Calu3 (cell line): ENCODE data around the gene OLFM1. TPM values are rescaled to one million over a fixed set of nuclear protein-coding genes. Genes with fewer than 3 reads are reported as not detected.

Experiments
- Bru-seq: library from RNA; stranded (reverse); fragments of 400-500 nt; gene quantifications from one replicate; lab custom pipeline; 2021; lab: Mats Ljungman, UMichigan
- BruChase-seq, 2 experiments: library from RNA; stranded (reverse); fragments of 400-500 nt; gene quantifications; one replicate each; lab custom pipeline; 2021; lab: Mats Ljungman, UMichigan
- BruUV-seq: library from RNA; stranded (reverse); fragments of 400-500 nt; replicated peaks from 2 replicates; lab custom pipeline; 2021; lab: Mats Ljungman, UMichigan
- CTCF ChIA-PET: fragments of 300-600 bp; sonication (Branson Sonifier 250); formaldehyde crosslinking; loops from one replicate; lab custom pipeline; 2022; ENCODE audit warnings: antibody characterized with exemption; lab: Charles Lee
- DNase-seq: peaks from one replicate; pipeline ENCODE4 v3.0.0; 2022
- H3K27ac Mint-ChIP-seq: one replicate; pipeline ENCODE4 v1.8.0; 2022; ENCODE audit warnings: mixed read lengths; ENCODE audit not compliant: unreplicated experiment
- H3K27me3 Mint-ChIP-seq: one replicate; pipeline ENCODE4 v1.8.0; 2022; ENCODE audit warnings: mixed read lengths; ENCODE audit not compliant: unreplicated experiment
- H3K36me3 Mint-ChIP-seq: one replicate; pipeline ENCODE4 v1.8.0; 2022; ENCODE audit warnings: mild to moderate bottlenecking, moderate library complexity, mixed read lengths; ENCODE audit not compliant: insufficient read depth, unreplicated experiment
- H3K4me1 Mint-ChIP-seq: one replicate; pipeline ENCODE4 v1.8.0; 2022; ENCODE audit warnings: mild to moderate bottlenecking, low read depth, mixed read lengths; ENCODE audit not compliant: unreplicated experiment
- H3K4me3 Mint-ChIP-seq: one replicate; pipeline ENCODE4 v1.8.0; 2022; ENCODE audit warnings: mild to moderate bottlenecking, low read depth, moderate library complexity, mixed read lengths; ENCODE audit not compliant: unreplicated experiment
- H3K9me3 Mint-ChIP-seq: one replicate; pipeline ENCODE4 v1.8.0; 2022; ENCODE audit warnings: low read depth, mixed read lengths; ENCODE audit not compliant: unreplicated experiment
- CTCF ChIP-seq: fragments of 200-600 bp; IDR thresholded peaks from one replicate; pipeline ENCODE4 v1.8.0; 2022; ENCODE audit warnings: antibody characterized with exemption; ENCODE audit not compliant: unreplicated experiment
- intact Hi-C: fragments of 100-400 bp; cut with micrococcal nuclease; formaldehyde crosslinking; loops from one replicate; pipeline ENCODE4 v1.10.0; 2022; ENCODE audit not compliant: unreplicated experiment
- long read RNA-seq: library from polyadenylated mRNA; stranded (forward); transcript quantifications from one replicate; pipeline ENCODE4 v2.0.0, GENCODE V29; 2022
- total RNA-seq: library from RNA; stranded (reverse); gene quantifications from 2 replicates; pipeline ENCODE4 v1.2.3, GENCODE V29; 2022

Gene OLFM1
- total RNA-seq (5.5 and 7.9 TPM in 2 replicates), Bru-seq, nascent RNA (percentile 24 among the genes with signal in this experiment), BruChase-seq, experiment 1, labeled RNA remaining after a 6-hour chase (percentile 26 among the genes with signal in this experiment), BruChase-seq, experiment 2, labeled RNA remaining after a 2-hour chase (percentile 22 among the genes with signal in this experiment)
- long read RNA-seq, transcript OLFM1-202 (4 exons, 1,014 nt): major isoform, 7 of 12 reads
- long read RNA-seq, partial matches to known transcripts: 0 of 12 reads
- long read RNA-seq, other reads (novel, unspliced or antisense): 1 of 12 reads

GRCh38 chr9:135087489-135087792 lies at the start of gene OLFM1:
Gene OLFM1 (plus strand): TSS chr9:135087668. CDS start chr9:135087990, 322 bp downstream.
- H3K27me3 Mint-ChIP-seq: peaks cover 46% of the 10 kb centered on the region
- H3K9me3 Mint-ChIP-seq: peaks cover 6% of the 10 kb centered on the region
- H3K36me3 Mint-ChIP-seq: no peaks in the 10 kb centered on the region
- no TSS peak for BruUV-seq
- H3K27ac Mint-ChIP-seq: no peak within 1 kb of the TSS
- CTCF ChIA-PET: no interaction called here
- intact Hi-C loops: loop anchor here (2.0 kb wide), 2 partner anchors 257 to 325 kb away; no protein-coding TSS in a partner anchor
- TF ChIP-seq CTCF: no peak
- DNase-seq: peak; percentile 80
- H3K4me3 Mint-ChIP-seq: no peak within 1 kb of the TSS
- H3K4me1 Mint-ChIP-seq: peaks cover 9% of the 10 kb centered on the region

- peaks cover 34% of the 10 kb centered on the region for H3K27me3 Mint-ChIP-seq
- BruUV-seq: no TSS peak
- no peaks in the 10 kb centered on the region for H3K36me3 Mint-ChIP-seq
- no peaks in the 10 kb centered on the region for H3K4me1 Mint-ChIP-seq
- no peak overlapping the region for H3K4me3 Mint-ChIP-seq
- no peak for DNase-seq
- no peak for TF ChIP-seq CTCF
- peaks cover 6% of the 10 kb centered on the region for H3K9me3 Mint-ChIP-seq
- CTCF ChIA-PET: no interaction called here
- H3K27ac Mint-ChIP-seq: no peak overlapping the region
- intact Hi-C loops: no loop called here
These were observed 49.1 kb upstream of the OLFM1 start for GRCh38 chr9:135038331-135038730.

- DNase-seq: no peak
- no peak for TF ChIP-seq CTCF
- intact Hi-C loops: no loop called here
- CTCF ChIA-PET: no interaction called here
- H3K36me3 Mint-ChIP-seq: no peaks in the 10 kb centered on the region
- no peak overlapping the region for H3K27ac Mint-ChIP-seq
- no TSS peak for BruUV-seq
- no peak overlapping the region for H3K4me3 Mint-ChIP-seq
- peaks cover 34% of the 10 kb centered on the region for H3K27me3 Mint-ChIP-seq
- no peaks in the 10 kb centered on the region for H3K4me1 Mint-ChIP-seq
- H3K9me3 Mint-ChIP-seq: peaks cover 6% of the 10 kb centered on the region
These were observed 48.6 kb upstream of the OLFM1 start for GRCh38 chr9:135038826-135039225.

GRCh38 chr9:135039266-135039870 lies 48.1 kb upstream of the OLFM1 start:
- BruUV-seq: no TSS peak
- no peak for TF ChIP-seq CTCF
- Mint-ChIP-seq H3K27ac (no peak overlapping the region), H3K9me3 (peaks cover 6% of the 10 kb centered on the region), H3K36me3 (no peaks in the 10 kb centered on the region), H3K4me3 (no peak overlapping the region), H3K4me1 (no peaks in the 10 kb centered on the region), H3K27me3 (peaks cover 34% of the 10 kb centered on the region)
- CTCF ChIA-PET: no interaction called here
- no peak for DNase-seq
- intact Hi-C loops: no loop called here
